ENCODE data around the gene ADGRD1. TPM values are rescaled to one million over a fixed set of nuclear protein-coding genes. Genes with fewer than 3 reads are reported as not detected.

ADGRD1 gene
- total and polyA plus RNA-seq, 7 donors: 0.46 to 22.5 (median 7.2) TPM

DNA sequence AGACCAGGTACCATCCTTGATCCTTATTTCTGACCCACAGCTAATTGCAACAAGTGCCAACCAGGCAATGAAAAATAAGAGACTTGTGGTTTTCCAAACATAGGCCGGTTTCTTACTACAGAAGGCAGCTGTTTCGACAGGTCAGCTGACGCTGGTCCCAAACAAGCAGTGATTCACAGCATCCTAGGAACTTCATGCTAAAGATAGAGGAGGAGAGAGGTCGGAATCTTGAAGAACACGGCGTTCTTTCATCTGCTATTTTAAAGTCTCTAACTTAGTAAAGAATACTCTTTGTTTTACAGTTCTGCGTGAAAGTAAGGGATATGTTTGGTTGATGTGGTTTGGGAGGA, 28.1 kb upstream of the ADGRD1 start:
- Histone ChIP-seq H3K4me1 (peaks cover 0 to 26% (median 10%) of the 10 kb centered on the region in 4 donors), H3K9me3 (peaks cover 0 to 8% (median 0%) of the 10 kb centered on the region in 4 donors), H3K4me3 (no peak overlapping the region), H3K27me3 (peaks cover 0 to 13% (median 0%) of the 10 kb centered on the region in 3 donors), H3K36me3 (no peaks in the 10 kb centered on the region), H3K27ac (peak overlapping the region; percentile 32 to 60 (median 44))
- WGBS, 2 donors: 65 to 76% methylated on average over 7 of the region's 7 CpGs
- no peak for DNase-seq
- intact Hi-C loops (cut with DNase I): no loop called here
- TF ChIP-seq CTCF (IDR thresholded peaks at IDR 0.05) (no peak), POLR2AphosphoS5 (IDR thresholded peaks at IDR 0.05) (peak in 1 of 4 donors; percentile 13)

DNA sequence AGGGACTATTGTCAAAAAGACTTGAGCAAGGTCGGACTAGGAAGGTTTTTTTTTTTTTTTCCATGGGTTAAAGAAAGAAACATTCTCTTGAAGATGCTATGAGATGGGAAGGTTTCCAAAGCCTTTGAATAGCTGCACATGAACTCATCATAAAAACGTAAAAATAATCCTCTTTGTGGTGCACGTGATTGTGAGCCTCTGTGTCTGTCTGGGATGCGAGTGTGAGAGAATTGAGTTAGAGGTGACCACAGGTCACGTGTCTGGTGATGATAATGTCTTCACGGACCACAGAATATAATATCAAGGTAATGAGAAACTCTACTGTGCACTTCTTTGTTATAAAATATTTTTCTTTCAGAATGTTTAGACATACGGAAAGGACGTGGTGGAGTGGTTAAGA, 24.3 kb upstream of the ADGRD1 start:
- Histone ChIP-seq H3K27ac (no peak overlapping the region), H3K4me3 (no peak overlapping the region), H3K27me3 (peaks cover 0 to 13% (median 0%) of the 10 kb centered on the region in 3 donors), H3K36me3 (no peaks in the 10 kb centered on the region), H3K4me1 (peaks cover 0 to 24% (median 5%) of the 10 kb centered on the region in 4 donors), H3K9me3 (no peaks in the 10 kb centered on the region)
- DNase-seq: no peak
- intact Hi-C loops (cut with DNase I): no loop called here
- 74 to 75% methylated on average over 8 of the region's 8 CpGs for WGBS, 2 donors
- TF ChIP-seq CTCF (IDR thresholded peaks at IDR 0.05) (no peak), POLR2A (IDR thresholded peaks at IDR 0.05) (no peak), EP300 (IDR thresholded peaks at IDR 0.05) (no peak), POLR2AphosphoS5 (IDR thresholded peaks at IDR 0.05) (no peak)

GRCh38 chr12:130932061-130932930, 21.4 kb upstream of the ADGRD1 start:
- intact Hi-C loops (cut with DNase I): no loop called here
- Histone ChIP-seq H3K27me3 (peaks cover 0 to 13% (median 0%) of the 10 kb centered on the region in 3 donors), H3K4me3 (no peak overlapping the region), H3K36me3 (no peaks in the 10 kb centered on the region), H3K9me3 (no peaks in the 10 kb centered on the region), H3K4me1 (peaks cover 0 to 11% (median 5%) of the 10 kb centered on the region in 4 donors), H3K27ac (peak overlapping the region in 1 of 4 donors; percentile 31)
- WGBS, 2 donors: 63 to 66% methylated on average over 10 of the region's 10 CpGs
- no peak for TF ChIP-seq POLR2AphosphoS5 (IDR thresholded peaks at IDR 0.05)
- TF ChIP-seq CTCF (IDR thresholded peaks at IDR 0.05): no peak
- no peak for TF ChIP-seq POLR2A (IDR thresholded peaks at IDR 0.05)
- TF ChIP-seq EP300 (IDR thresholded peaks at IDR 0.05): no peak
- no peak for DNase-seq

- WGBS, 2 donors: 76 to 79% methylated on average over 38 of the region's 38 CpGs
- no peak for DNase-seq
- Histone ChIP-seq H3K27me3 (peaks cover 0 to 13% (median 0%) of the 10 kb centered on the region in 3 donors), H3K9me3 (no peaks in the 10 kb centered on the region), H3K36me3 (no peaks in the 10 kb centered on the region), H3K4me1 (peaks cover 0 to 11% (median 5%) of the 10 kb centered on the region in 4 donors), H3K27ac (no peak overlapping the region), H3K4me3 (no peak overlapping the region)
- intact Hi-C loops (cut with DNase I): no loop called here
- TF ChIP-seq POLR2A (IDR thresholded peaks at IDR 0.05) (no peak), POLR2AphosphoS5 (IDR thresholded peaks at IDR 0.05) (no peak), CTCF (IDR thresholded peaks at IDR 0.05) (no peak), EP300 (IDR thresholded peaks at IDR 0.05) (no peak)
Measured at GRCh38 chr12:130933269-130933995, 20.3 kb upstream of the ADGRD1 start.
